ENCODE results near the gene ARHGEF16. TPM values are rescaled to one million over a fixed set of nuclear protein-coding genes. Genes with fewer than 3 reads are reported as not detected.
A peak's percentile ranks its signal among the peaks of the same experiment; 100 is the strongest.

The ARHGEF16 gene
- total and polyA plus RNA-seq, 11 donors: 0.31 to 1.4 (median 0.51) TPM

DNA sequence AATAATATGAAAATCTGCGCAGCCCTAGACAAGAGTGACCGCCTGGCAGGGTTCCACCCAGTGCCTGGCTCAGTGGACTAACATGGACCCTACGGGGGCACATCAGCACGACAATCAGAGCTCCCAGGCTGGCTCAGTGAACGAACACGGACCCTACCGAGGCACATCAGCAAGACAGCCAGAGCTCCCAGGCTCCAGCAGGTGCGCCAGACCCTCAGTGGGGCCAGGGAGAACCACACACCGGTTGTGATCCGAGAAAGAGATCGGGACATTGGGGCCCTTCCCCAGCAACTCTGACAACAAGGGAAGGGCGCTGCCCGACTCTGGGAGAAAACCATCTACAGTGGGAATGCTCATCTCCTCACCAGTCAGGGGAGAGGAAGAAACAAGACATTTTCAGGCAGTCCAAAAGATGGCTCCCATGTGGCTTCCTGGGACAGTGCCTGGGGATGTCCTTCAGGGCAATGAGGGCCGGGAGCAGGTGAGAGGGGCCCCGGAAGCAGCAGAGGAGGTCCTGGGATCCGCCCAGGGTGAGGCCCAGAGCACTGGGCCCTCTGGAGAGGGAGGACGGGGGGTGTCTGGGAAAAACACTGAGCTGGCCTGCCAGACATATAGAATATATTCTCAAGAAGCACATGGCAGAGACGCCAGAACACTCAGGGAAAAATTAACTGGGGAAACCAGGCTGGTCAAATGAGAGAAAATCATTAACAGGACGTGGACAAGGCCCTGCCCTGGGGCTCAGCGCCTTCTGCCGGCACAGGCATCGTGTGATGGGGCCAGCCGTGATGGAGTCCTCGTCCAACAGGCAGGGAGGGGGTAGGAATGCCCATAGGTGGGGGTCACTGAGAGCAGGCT, 4.8 kb downstream of the ARHGEF16 start:
- 92 to 94% (median 92%) methylated on average over 24 of the region's 24 CpGs for WGBS, 4 donors

DNA sequence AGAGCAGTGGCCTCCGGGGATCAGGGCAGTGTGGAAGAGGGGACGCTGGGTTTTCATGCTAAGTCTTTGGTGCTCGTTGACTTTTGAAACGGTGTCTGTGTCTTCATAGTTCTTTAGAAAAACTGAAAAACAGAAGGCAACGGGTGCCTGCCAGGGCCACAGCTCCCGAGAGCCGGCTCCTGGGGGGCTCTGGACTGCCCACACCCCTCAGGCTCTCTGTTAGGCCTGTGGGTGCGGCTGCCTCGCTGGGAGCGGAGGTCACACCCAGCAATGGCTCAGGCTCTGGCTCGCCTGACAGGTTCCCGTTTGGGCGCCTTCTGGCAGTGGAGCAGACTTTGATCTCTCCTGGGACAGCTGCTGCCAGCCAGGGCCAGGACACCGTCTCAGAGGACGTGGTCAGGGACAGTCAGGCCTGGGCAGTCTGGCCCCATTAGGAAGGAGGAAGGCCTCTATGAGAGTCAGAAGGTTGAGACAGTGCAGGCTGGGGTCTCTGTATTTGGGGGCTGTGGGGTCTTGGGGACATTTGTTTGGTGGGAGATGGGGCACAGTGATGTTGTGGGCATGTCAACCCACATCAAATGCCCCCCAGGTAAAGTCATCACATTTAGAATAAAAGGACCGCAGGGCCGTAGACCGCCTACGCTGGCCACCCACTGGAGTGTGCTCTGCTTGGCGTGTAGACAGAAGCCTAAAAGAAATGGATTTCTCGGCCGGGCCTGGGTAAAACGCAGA, 5.6 kb downstream of the ARHGEF16 start:
- TF ChIP-seq, protein P1, sequence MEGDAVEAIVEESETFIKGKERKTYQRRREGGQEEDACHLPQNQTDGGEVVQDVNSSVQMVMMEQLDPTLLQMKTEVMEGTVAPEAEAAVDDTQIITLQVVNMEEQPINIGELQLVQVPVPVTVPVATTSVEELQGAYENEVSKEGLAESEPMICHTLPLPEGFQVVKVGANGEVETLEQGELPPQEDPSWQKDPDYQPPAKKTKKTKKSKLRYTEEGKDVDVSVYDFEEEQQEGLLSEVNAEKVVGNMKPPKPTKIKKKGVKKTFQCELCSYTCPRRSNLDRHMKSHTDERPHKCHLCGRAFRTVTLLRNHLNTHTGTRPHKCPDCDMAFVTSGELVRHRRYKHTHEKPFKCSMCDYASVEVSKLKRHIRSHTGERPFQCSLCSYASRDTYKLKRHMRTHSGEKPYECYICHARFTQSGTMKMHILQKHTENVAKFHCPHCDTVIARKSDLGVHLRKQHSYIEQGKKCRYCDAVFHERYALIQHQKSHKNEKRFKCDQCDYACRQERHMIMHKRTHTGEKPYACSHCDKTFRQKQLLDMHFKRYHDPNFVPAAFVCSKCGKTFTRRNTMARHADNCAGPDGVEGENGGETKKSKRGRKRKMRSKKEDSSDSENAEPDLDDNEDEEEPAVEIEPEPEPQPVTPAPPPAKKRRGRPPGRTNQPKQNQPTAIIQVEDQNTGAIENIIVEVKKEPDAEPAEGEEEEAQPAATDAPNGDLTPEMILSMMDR (IDR thresholded peaks at IDR 0.05): no peak
- TF ChIP-seq POLR2A (IDR thresholded peaks at IDR 0.05): no peak
- Histone ChIP-seq H3K4me3 (no peak overlapping the region), H3K27ac (no peak overlapping the region), H3K4me1 (peaks cover 0 to 24% (median 15%) of the 10 kb centered on the region in 12 donors), H3K27me3 (peaks cover 0 to 2% (median 0%) of the 10 kb centered on the region in 9 donors), H3K9me3 (no peaks in the 10 kb centered on the region), H3K36me3 (no peaks in the 10 kb centered on the region)
- intact Hi-C loops (cut with DNase I): no loop called here
- ATAC-seq (peak in 3 of 4 donors; percentile 6 to 30 (median 14)), DNase-seq (peak in 2 of 5 donors; percentile 50 to 60)
- WGBS, 4 donors: 71 to 81% (median 78%) methylated on average over 18 to 23 of the region's 23 CpGs

More for the DNA sequence above, 4.8 kb downstream of the ARHGEF16 start:
- DNase-seq: peak in 2 of 5 donors; percentile 14 to 42
- Histone ChIP-seq H3K27me3 (peaks cover 0 to 4% (median 0%) of the 10 kb centered on the region in 9 donors), H3K36me3 (no peaks in the 10 kb centered on the region), H3K27ac (no peak overlapping the region), H3K4me3 (no peak overlapping the region), H3K9me3 (no peaks in the 10 kb centered on the region), H3K4me1 (peaks cover 0 to 32% (median 16%) of the 10 kb centered on the region in 12 donors)
- intact Hi-C loops (cut with DNase I): no loop called here
- no peak for ATAC-seq
- no peak for TF ChIP-seq POLR2A (IDR thresholded peaks at IDR 0.05)
- TF ChIP-seq, protein P1 (IDR thresholded peaks at IDR 0.05): no peak

DNA sequence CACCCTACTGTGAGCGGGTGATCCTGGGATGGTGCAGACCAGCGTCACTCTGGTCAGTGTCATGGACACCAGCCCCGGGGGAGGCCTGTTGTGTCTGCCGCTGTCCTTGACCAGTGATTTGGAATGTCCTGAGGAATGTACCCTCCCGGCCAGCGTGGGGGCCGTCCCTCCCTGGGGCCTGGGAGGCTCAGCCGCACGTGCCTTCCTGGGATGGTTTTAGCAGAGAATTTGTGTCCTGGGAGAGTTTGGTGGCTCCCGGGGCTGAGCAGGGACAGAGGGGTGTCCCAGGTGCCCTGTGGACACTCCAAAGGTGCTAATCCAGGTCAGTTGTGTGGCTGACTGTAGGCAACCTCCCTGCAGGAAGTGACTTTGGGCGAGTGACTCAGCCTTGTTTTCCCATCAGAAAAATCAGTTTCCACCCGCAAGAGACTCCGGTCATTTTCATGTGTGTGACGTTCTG, 6.2 kb downstream of the ARHGEF16 start:
- no peak overlapping the region for H3K4me3 ChIP-seq
- 43 to 52% (median 47%) methylated on average over 14 of the region's 14 CpGs for WGBS, 4 donors
- H3K9me3 ChIP-seq: no peaks in the 10 kb centered on the region
- no peak overlapping the region for H3K27ac ChIP-seq
- TF ChIP-seq, protein P1 (IDR thresholded peaks at IDR 0.05): no peak
- TF ChIP-seq POLR2A (IDR thresholded peaks at IDR 0.05): no peak
- no peaks in the 10 kb centered on the region for H3K36me3 ChIP-seq
- H3K4me1 ChIP-seq: peaks cover 0 to 24% (median 13%) of the 10 kb centered on the region in 12 donors
- ATAC-seq (peak in 1 of 4 donors; percentile 31), DNase-seq (peak in 3 of 5 donors; percentile 35 to 53 (median 48))
- intact Hi-C loops (cut with DNase I): no loop called here
- no peaks in the 10 kb centered on the region for H3K27me3 ChIP-seq

All from heart left ventricle (tissue), 16 donors.